Stimulated activated CD4-positive, alpha-beta T cell treated with anti-CD3 and anti-CD28 coated beads, Interleukin-2, amount 100 ng/mL, for 48 hours (primary cell): ENCODE data around the gene HSP90B1.

ENCODE experiments used
- DNase-seq, 2 donors: peaks; one replicate each; pipeline ENCODE4 v3.0.0-alpha.2; 2020

HSP90B1 gene

DNA sequence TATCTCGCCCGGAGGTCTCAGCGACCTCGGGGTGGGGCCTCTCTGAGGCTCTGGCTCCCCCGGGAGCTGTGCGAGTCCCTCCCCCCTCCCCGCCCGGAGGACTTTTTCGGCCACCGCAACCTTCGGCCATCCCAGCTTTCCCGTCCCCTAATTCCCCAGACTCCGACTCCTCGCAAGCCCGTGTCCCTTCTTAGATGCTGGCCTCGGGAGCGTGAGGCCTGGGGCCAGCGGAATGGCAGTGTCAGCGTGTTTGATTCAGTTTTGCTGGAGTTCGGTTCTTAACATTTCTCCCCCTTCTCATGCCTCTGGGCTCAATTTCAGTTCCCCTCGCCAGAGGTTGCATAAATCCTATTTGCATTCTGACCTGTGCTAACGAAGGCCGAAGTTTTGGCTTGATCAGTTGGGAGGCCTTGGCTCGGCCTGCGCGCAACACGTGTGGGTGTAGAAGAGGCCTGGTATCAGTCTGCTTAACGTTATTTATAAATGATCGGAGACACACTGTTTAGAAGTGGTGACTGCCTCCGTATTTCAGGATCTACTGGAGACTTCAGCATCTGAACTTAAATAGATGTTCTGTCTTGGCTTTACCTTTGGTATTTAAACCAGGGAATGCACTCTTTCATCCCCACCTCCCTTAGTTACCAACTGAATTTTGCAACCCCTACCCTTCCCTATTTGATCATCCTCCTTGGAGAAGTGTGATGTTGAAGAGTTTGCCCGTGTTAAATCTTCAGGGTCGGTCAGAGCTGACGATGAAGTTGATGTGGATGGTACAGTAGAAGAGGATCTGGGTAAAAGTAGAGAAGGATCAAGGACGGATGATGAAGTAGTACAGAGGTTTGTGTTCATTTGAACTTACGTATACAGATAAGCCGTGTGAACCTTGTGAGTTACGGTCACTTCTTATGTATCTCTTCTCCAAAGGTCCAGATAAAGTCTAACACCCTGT, 851 bp downstream of the HSP90B1 start:
- DNase-seq = peak in 1 of 2 donors; percentile 18

DNA sequence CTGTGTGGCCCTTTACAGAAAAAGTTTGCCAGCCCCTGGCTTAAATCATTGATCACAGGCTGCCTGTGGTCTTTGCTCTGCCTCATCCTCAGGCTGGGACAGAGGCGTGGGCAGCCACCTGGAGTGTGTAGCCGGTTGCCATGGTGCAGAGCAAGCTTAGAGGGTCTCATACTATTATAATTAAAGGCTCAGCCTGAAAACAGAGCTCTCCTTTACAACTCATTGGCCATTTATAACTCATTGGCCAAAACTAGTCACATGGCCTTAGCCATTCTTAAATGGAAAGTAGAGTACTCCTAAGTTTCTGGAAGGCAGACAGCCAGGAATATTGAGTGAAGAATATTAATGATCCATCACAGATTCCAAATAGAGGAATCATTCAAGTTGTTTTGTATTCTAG, 3.0 kb downstream of the HSP90B1 start:
- no peak for DNase-seq

DNA sequence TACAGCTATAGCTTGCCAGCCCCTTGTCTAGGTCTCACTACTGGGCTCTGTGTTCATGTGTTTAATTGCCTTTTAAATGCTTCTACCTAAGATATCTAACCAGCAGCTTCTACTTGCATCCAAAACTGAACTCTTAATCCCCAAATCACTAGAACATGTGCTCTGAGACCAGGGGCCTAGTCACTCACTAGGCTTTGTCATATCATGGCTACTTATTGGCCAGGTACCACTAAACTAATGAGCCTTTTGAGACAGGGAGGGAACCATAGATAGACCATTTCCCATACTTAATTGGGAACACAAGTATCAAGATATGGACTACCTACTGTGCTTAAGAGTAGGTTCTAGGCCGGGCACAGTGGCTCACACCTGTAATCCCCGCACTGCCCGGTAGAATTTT, 6.5 kb downstream of the HSP90B1 start:
- no peak for DNase-seq

DNA sequence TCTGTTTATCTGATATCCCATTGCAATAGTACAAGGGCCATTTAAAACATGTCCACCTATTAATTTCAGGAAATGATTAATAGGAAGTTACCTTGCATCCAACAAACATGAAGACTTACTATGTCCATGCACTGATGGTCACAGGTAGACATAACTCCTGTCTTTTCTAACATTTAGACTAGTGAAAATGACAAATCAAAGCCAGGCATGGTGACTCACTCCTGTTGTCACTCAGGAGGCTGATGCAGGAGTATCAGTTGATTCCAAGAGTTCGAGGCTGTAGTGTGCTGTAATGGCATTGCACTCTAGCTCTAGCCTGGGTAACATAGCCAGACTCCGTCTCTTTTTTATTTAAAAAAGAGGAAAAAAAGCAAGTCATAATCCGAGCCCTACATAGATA, 14.8 kb downstream of the HSP90B1 start:
- DNase-seq = no peak

DNA sequence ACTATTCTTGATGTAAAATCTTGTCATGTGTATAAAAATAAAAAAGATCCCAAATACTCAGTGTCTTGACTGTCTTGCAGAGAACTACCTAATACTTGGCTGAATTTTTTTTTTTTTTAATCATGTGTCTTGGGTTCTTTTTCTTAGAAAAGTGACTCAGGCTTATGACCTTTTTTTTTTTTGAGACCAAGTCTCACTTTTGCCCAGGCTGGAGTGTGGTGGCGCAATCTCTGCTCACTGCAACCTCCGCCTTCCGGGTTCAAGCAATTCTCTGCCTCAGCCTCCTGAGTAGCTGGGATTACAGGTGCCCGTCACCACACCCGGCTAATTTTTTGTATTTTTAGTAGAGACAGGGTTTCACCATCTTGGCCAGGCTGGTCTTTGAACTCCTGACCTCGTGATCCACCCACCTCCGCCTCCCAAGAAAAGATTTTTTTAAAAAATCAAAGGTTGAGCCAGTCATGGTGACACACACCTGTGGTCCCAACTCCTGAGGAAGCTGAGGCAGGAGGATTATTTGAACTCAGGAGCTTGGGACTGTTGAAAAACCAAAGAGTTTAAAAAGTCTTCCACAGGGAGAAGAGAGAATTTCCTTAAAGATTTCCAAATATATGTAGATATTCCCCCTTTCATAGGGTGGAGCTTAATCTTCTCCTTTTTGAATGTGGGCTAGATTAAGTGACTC, 17.8 kb downstream of the HSP90B1 start:
- no peak for DNase-seq

DNA sequence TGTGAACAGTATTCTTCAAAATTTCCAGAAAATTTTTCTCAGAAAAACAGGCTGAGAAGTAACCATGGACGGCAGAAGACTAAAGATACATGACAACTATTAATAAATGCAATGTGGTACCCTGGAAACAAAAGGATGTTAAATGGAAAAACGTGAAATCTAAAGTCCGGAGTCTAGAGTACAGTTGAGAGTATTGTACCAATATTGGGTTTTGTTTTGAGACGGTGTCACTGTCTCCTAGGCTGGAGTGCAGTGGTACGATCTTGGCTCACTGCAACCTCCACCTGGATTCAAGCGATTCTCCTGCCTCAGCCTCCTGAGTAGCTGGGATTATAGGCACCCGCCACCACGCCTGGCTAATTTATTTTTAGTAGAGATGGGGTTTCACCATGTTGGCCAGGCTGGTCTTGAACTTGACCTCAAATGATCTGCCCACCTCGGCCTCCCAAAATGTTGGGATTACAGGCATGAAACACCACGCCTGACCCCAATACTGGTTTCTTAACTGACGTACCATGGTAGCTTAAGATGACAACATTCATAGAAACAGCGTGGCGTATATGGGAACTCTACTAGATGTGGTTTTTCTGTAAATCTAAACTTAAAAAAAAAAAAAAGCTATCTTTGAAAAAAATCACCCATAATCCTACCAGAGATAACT, 18.7 kb downstream of the HSP90B1 start:
- DNase-seq = no peak

DNA sequence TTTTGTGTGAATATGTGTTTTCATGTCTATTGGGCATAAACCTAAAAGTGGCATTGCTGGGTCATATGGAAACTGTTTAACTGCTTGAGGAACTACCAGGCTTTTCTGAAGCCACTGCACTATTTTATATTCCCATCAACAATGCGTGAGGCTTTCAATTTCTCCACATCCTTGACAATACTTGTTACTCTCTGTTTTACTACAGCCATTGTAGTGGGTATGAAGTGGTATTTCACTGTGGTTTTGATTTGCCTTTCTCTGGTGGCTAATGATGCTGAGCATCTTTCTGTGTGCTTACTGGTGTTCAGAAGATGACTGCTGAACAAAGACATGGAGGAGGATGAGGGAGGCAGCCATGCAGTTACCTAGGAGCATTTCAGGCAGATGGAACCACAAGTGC, 22.3 kb downstream of the HSP90B1 start:
- DNase-seq = no peak

DNA sequence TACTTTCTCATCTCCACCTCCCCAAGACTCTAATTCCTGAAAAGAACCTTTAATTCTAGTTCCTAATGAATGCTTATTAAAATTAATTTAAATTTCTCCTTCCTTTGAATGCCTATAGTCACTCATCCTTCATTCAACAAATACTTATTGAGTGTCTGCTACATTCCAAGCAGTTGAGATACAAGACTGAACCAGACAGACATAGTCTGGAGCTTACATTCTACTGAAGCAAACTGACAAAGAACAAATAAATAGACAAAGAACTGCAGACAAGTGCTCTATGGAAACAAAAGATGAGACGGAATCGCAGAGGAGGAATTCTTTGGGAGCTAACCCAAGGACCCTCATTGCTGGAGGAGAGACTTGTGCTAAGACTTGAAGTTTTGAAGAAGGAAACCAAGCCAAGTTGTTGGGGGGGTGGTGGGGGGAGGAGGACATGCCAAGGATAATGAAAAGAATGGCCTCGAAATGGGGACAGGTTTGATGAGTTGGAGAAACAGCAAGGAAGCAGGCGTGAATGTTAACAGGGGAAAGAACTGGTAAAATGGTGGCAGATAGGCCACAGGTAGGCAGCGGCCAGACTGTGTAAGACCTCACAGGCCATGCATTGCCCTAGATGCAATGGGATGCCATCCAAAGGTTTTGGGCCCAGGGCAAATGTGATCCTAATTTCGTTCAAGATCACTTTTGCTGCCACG, 25.8 kb downstream of the HSP90B1 start:
- DNase-seq = no peak

DNA sequence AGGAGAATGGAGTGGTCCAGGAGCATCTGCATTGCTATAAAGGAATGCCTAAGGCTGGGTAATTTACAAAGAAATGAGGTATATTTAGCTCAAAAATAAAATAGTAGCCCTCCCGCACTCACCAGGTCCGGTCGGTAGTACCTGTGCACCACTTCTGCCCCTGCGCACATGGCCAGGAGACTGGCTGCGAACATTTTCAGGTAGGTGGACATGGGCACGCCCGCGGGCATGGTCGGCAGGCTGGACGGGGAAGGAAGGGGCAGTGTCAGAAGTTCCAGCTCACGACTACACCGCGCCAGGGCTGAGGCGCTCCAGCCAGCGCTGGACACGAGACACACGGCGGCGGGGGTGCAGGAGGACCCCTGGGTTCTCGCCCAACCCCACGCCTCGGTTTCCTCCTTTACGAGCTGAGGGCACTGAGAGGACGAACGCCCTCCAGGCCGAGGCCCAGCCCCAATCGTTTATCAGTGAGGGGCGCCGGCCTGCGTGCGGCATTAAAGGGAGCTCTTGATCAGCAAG, 26.4 kb downstream of the HSP90B1 start:
- no peak for DNase-seq

DNA sequence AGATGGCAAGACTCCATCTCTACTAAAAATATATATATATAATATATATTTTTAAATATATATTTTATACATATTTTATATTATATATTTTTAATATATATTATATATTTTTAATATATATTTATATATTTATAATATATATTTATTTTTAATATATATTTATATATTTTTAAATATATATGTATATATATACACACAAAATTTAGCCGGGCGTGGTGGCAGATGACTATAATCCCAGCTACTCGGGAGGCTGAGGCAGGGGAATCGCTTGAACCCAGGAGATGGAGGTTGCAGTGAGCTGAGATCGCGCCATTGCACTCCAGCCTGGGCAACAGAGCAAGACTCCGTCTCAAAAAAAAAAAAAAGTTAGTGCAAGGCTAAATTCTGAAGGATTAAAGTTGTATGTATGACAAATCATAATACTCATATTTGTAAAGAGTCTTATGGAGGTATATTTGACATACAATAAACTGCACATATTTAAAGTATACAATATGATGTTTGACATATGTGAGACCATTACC, 27.7 kb downstream of the HSP90B1 start:
- no peak for DNase-seq

DNA sequence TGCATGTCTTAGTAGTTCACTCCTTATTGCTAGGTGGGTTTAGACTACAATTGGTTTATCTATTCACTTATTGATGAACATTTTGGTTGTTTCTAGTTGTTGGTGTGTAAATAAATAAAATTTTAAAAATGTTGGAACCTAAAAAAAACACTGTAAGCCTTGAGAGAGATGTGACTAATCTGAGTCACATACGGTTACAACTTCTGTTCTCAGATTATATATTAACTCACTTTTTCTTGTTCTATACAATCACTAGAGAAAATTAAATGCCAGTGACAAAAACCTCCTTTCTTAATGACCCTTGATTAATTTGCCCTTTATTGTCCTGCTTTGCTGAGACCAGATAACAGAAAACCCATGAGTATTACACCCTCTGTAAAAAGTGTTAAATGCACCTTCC, 28.4 kb downstream of the HSP90B1 start:
- DNase-seq = no peak

DNA sequence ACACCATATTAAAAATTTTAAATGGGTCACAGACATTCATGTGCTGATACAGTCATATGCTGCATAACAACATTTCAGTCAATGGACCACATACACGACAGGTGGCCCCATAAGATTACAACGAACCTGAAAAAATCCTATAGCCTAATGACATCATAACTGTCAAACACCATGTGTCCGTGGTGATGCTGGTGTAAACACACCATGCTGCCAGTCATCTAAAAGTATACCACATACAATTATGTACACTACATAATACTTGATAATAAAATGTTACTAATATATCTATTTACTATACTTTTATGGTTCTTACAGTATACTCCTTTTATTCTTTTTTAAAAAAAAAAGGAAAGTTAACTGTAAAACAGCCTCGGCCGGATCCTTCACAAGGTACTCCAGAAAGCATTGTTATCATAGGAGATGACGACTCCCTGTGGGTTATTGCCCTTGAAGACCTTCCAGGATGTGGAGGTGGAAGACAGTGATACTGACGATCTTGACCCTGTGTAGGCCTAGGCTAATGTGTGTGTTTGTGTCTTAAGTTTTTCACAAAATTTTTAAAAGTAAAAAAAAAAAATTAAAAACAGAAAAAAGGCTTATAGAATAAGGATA, 30.5 kb downstream of the HSP90B1 start:
- DNase-seq = no peak

DNA sequence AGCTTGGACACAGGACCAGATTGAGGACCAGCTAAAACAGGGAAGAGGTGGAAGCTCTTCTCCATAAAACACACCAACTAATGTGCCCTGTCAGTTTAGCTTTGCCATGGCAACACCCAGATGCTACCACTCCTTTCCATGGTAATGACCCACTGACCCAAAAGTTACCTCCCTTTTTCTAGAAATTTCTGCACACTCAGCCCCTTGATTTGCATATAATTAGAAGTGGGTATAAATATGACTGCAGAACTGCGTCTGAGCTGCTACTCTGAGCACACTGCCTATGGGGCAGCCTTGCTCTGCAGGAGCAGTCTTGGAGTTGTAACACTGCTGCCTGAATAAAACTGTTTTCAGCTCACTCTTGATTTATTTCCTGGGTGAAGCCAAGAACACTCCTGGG, 32.3 kb downstream of the HSP90B1 start:
- DNase-seq = no peak

DNA sequence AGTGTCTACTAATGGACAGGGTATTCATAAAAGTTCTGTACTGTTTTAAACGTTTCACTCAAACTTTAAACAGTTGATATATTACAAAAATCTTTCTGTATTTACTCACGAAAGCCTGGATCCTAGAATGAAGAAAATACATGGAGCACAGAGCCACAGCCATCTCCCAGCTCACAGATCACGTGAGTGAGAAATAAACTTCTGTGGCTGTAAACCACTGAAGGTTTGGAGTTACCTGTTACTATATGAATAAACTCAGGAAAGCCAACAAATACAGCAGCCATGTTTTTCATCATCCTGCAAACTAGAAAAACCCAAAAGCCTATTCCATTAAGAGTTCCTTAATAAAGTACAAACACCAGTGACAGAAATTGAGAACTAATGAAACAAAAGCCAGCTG, 34.6 kb downstream of the HSP90B1 start:
- no peak for DNase-seq

DNA sequence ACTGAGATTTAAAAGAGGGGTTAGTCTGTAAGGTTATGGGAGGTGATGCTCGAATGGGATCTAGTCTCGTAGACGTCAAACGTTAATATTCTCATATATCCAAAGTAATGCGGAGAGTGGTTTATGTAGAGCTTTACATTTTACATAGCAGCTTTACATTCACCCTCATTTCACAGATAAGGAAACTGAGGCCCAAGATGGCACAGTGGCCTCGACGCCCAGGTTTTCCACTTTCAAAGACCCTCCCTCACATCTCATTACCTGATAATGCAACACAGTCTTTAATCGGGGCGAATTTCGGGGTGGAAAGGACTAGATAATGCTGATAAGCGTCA, 35.0 kb downstream of the HSP90B1 start:
- DNase-seq = no peak

DNA sequence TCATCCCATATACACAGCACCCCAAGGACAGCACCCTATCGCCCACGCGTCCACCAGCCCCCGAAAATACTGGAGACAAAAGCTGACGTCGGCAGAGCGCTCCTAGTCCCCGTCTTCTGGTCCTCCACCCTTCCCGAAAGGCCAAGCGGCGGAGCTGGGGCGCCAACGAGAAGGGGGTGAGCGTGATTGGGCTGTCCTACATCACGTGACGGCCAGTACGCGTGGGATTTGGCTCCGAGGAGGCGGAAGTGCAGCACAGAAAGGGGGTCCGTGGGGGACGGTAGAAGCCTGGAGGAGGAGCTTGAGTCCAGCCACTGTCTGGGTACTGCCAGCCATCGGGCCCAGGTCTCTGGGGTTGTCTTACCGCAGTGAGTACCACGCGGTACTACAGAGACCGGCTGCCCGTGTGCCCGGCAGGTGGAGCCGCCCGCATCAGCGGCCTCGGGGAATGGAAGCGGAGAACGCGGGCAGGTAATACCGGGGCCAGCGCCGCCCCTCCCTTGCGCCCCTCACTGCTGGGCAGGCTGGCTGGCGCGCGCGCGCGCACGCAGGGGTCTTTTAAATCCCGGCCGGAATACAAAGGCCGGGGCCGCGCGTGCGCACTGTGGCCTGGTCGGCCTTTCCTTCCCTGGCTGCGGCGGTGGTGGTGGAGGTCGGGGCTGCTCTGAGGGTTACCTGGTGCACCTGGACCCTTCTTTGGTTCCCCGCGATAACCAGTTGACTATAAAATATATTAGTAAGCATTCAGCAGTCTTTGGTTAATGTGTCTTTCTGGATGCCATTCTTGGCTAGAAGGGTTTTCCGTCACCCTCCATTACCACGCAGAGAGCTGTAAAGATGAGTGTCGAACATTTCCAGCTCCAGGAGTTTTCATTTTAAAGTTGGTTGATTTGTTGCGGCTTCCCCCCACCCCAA, 35.6 kb downstream of the HSP90B1 start, which contains the start of gene TDG:
Gene TDG, plus strand, starts transcription at position 283 of the 915 bp plus-strand sequence. Its CDS starts 166 bp downstream, at position 449.
- DNase-seq = peak; percentile 91 to 93

DNA sequence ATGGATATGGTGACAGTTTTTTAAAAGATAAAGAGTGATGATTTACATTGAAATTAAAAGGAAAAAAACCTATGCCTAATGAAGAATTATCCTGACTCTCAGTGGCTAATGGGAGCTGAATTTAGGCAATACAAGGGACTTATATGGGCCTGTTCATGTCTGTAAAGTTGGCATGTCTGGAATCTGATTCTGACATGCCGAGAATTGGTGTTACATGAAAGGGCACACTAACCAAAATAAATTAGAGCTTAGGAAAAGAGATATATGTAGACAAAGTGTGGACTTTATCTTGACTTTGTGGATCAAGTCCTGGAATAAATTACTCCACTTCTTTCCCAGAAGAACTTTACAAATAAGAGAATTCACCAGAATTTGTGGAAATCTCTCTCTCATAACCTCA, 36.5 kb downstream of the HSP90B1 start:
- no peak for DNase-seq

DNA sequence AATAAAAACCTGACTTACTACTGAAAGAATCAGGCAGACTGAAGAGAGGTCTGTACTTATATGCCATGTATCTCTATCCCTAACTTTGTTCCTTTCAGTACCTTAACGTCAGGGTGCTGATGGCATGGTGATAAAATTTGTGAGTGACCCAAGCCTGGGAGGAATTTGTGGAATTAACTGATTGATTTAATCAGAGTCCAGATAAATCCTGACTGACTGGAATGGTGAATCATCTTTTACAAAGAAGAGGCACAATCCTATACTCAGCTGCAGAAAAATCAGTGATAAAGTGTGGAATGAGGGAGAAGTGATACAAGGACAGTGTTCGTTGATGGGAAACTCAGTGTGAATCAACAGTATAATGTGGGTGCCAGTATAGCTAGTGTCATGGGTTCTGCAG, 39.2 kb downstream of the HSP90B1 start:
- DNase-seq = no peak

DNA sequence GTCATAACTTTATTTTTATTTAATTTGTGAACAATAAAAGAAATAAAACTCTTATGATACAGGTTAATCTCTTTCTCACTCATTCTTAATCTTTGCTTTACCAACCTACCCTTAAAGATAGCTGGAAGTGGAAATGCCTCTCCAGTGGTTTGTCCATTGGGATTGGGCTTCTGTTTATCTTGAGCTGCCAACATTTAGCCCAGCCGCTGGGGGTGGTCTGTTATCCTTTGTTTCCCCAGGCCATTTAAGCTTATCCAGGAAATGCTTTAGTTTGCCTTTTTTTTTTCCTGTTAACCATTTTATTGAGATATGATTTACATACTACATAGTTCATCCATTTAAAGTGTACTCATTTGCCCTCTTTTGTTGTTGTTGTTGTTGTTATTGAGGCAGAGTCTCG, 43.7 kb downstream of the HSP90B1 start:
- no peak for DNase-seq

DNA sequence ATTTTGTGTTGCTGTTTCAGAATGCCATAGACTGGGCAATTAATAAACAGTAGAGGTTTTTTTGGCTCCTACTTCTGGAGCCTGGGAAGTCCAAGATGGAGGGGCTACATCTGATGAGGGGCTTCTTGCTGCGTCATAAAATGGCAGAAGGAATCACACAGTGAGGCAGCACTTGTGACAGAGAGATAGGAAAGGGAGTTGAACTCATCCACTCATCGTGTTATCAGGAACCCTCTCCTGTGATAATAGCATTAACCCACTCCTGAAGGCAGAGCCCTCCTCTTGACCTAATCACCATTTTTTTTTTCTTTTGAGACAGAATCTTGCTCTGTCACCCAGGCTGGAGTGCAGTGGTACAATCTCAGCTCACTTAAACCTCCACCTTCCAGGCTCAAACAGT, 45.2 kb downstream of the HSP90B1 start:
- no peak for DNase-seq

DNA sequence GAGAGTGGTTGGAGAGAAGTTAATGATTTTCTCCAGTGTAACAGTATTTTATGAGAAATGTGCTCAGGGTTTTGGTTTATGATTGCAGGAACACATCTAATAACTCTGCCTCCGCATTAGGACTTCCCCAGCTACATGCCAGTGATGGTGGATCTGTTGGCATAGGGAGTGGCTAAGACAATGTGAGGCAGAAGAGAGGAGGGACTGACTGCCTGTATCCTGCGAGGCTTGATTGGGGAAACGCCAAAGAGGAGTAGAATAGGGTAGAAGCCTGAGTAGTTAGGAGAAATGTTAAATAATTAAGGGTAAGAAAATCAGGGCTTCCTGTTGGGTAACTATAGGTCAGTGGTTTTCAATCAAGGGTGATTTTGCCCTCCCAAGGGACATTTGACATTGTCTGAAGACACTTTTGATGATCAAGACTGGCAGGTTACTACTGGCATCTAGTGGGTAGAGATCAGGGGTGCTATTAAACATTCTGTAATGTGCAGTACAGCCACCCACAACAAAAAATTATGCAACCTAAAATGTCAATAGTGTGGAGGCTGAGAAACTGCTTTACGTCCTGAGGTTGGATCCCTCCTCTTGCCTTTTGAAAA, 48.3 kb downstream of the HSP90B1 start:
- no peak for DNase-seq
